H1 (cell line): ENCODE measurements around the gene RPAP3. TPM values are rescaled to one million over a fixed set of nuclear protein-coding genes. Genes with fewer than 3 reads are reported as not detected.

ENCODE experiments used
- CTBP2 ChIP-seq: IDR thresholded peaks from 2 replicates; pipeline ENCODE4 v1.7.0; 2011; ENCODE audit warnings: borderline replicate concordance, mild to moderate bottlenecking, moderate library complexity, mixed read lengths, low read length; ENCODE audit not compliant: insufficient read depth, insufficient read length
- JUN ChIP-seq: IDR thresholded peaks from 2 replicates; pipeline ENCODE4 v1.6.1; 2011; ENCODE audit warnings: low read depth, mild to moderate bottlenecking, improper control_type of control experiment, low read length
- RFX5 ChIP-seq: IDR thresholded peaks from 2 replicates; pipeline ENCODE4 v1.6.1; 2011; ENCODE audit warnings: low read depth, low read length, improper control_type of control experiment, borderline replicate concordance
- SIX5 ChIP-seq: IDR thresholded peaks from 2 replicates; pipeline ENCODE4 v1.6.1; 2011; ENCODE audit warnings: mild to moderate bottlenecking, low read depth, low read length
- polyA plus RNA-seq, 7 experiments: library from polyadenylated mRNA; depleted of rRNA in 3 of 7; stranded (reverse) in 5 of 7; unstranded in 2 of 7; fragments of >200 nt in 5 of 7; fragments of 200-250 nt in 2 of 7; gene quantifications; 1 replicate in 5 of 7; 2 replicates in 1 of 7; 4 replicates in 1 of 7; pipeline versions ENCODE4 v1.2.1 to v1.2.3, GENCODE V29; 2011 to 2013; ENCODE audit warnings: missing spikeins in 2 of 7, mixed read lengths in 2 of 7
- total RNA-seq: library from RNA; stranded (reverse); fragmentation: NEBNext Ultra II Directional; extraction: Animal tissue kit (Norgen Biotek cat#: 25700); gene quantifications from 2 replicates; pipeline ENCODE4 v1.2.1, GENCODE V29; 2021

The RPAP3 gene
- total and polyA plus RNA-seq, 2 of the 8 experiments (the other 6 are each of a cell fraction or from before 2014, with no cell fraction given) = 6.4 to 60.5 TPM

- TF ChIP-seq JUN (no peak), CTBP2 (no peak), SIX5 (no peak), RFX5 (no peak)
Measured at GRCh38 chr12:47729233-47729632, 23.4 kb upstream of the RPAP3 start (continued).
